Measurements from ENCODE around the gene IL1RL2. TPM values are rescaled to one million over a fixed set of nuclear protein-coding genes. Genes with fewer than 3 reads are reported as not detected.

Gene IL1RL2
- total and polyA plus RNA-seq, 4 donors, result 0.98 to 2.0 (median 1.3) TPM

- Histone ChIP-seq H3K4me1 (ENCODE audit: control insufficient read depth in 4 of 4, insufficient read depth in 4 of 4, low read length in 3 of 4) (peaks cover 2 to 18% (median 3%) of the 10 kb centered on the region in 4 donors), H3K36me3 (ENCODE audit: control insufficient read depth in 4 of 4, insufficient read depth in 3 of 4, low read depth in 1 of 4, low read length in 3 of 4) (peaks cover 1 to 34% (median 25%) of the 10 kb centered on the region in 4 donors), H3K9ac (ENCODE audit: low read depth in 1 of 2, low read length in 2 of 2) (no peak overlapping the region), H3K9me3 (ENCODE audit: control insufficient read depth in 4 of 4, low read length in 3 of 4) (peaks cover 7 to 37% (median 17%) of the 10 kb centered on the region in 4 donors), H3K4me3 (ENCODE audit: low read depth in 1 of 3, low read length in 3 of 3) (no peak overlapping the region), H3K27ac (ENCODE audit: low read depth in 1 of 2, low read length in 2 of 2) (peak overlapping the region in 1 of 2 donors; percentile 38), H3K27me3 (ENCODE audit: control insufficient read depth in 4 of 4, insufficient read depth in 4 of 4, low read length in 3 of 4) (no peaks in the 10 kb centered on the region)
- no peak for TF ChIP-seq JUND (IDR thresholded peaks at IDR 0.05)
- TF ChIP-seq YY1 (IDR thresholded peaks at IDR 0.05), result no peak
- WGBS, result 83% methylated on average over 2 of the region's 2 CpGs
- DNase-seq (ENCODE audit: low spot score), result no peak
Measured at GRCh38 chr2:102149243-102149642, 37.6 kb upstream of the IL1RL2 start.

- Histone ChIP-seq H3K4me1 (ENCODE audit: control insufficient read depth in 4 of 4, insufficient read depth in 4 of 4, low read length in 3 of 4) (peaks cover 8 to 24% (median 9%) of the 10 kb centered on the region in 4 donors), H3K27ac (ENCODE audit: low read depth in 1 of 2, low read length in 2 of 2) (peak overlapping the region; percentile 38 to 42), H3K36me3 (ENCODE audit: control insufficient read depth in 4 of 4, insufficient read depth in 3 of 4, low read depth in 1 of 4, low read length in 3 of 4) (peaks cover 1 to 37% (median 23%) of the 10 kb centered on the region in 4 donors), H3K9me3 (ENCODE audit: control insufficient read depth in 4 of 4, low read length in 3 of 4) (peaks cover 7 to 32% (median 16%) of the 10 kb centered on the region in 4 donors), H3K4me3 (ENCODE audit: low read depth in 1 of 3, low read length in 3 of 3) (no peak overlapping the region), H3K27me3 (ENCODE audit: control insufficient read depth in 4 of 4, insufficient read depth in 4 of 4, low read length in 3 of 4) (no peaks in the 10 kb centered on the region), H3K9ac (ENCODE audit: low read depth in 1 of 2, low read length in 2 of 2) (no peak overlapping the region)
- no peak for TF ChIP-seq SP1 (IDR thresholded peaks at IDR 0.05)
- TF ChIP-seq GABPA (IDR thresholded peaks at IDR 0.05 in 1 of 2, conservative IDR thresholded peaks at IDR 0.05 in 1 of 2), result no peak
- no peak for TF ChIP-seq REST (IDR thresholded peaks at IDR 0.05)
- TF ChIP-seq RAD21 (IDR thresholded peaks at IDR 0.05), result no peak
- no peak for TF ChIP-seq FOXA1 (IDR thresholded peaks at IDR 0.05)
- no peak for TF ChIP-seq HNF4A (conservative IDR thresholded peaks at IDR 0.05)
- no peak for TF ChIP-seq HNF4G (IDR thresholded peaks at IDR 0.05)
- TF ChIP-seq ATF3 (IDR thresholded peaks at IDR 0.05), result no peak
- TF ChIP-seq YY1 (IDR thresholded peaks at IDR 0.05), result no peak
- TF ChIP-seq CTCF (IDR thresholded peaks at IDR 0.05; ENCODE audit: low read depth, low read length, missing input control), result no peak
- no peak for TF ChIP-seq JUND (IDR thresholded peaks at IDR 0.05)
- no peak for TF ChIP-seq TAF1 (conservative IDR thresholded peaks at IDR 0.05)
- TF ChIP-seq MAX (IDR thresholded peaks at IDR 0.05), result no peak
- no peak for TF ChIP-seq ZBTB33 (IDR thresholded peaks at IDR 0.05)
- TF ChIP-seq EGR1 (IDR thresholded peaks at IDR 0.05; ENCODE audit: low read depth in 2 of 2), result no peak
- 88% methylated on average over 9 of the region's 9 CpGs for WGBS
- DNase-seq (ENCODE audit: low spot score), result no peak
Measured at GRCh38 chr2:102149644-102150455, 37.0 kb upstream of the IL1RL2 start.
